GM12878 (cell line): ENCODE data around the gene ABCA10. TPM values are rescaled to one million over a fixed set of nuclear protein-coding genes. Genes with fewer than 3 reads are reported as not detected.

ENCODE experiments used
- ATAC-seq: fragments of 200-7000 bp; cut with Tn5 transposase; 3 replicates; pipeline ENCODE4 v1.9.1; 2020; ENCODE audit warnings: mild to moderate bottlenecking, moderate library complexity
- BruUV-seq: library from RNA; stranded (reverse); fragments of 400-500 nt; replicated peaks from 2 replicates; lab custom pipeline; 2021; lab: Mats Ljungman, UMichigan
- CTCF ChIA-PET: fragments of 300-600 bp; sonication (Branson Sonifier 250); formaldehyde crosslinking; extraction: SDS; loops from one replicate; lab custom pipeline; 2021; ENCODE audit warnings: inconsistent platforms; lab: Yijun Ruan, JAX
- POLR2A ChIA-PET: fragments of 350-600 bp; formaldehyde crosslinking; extraction: SDS; loops from one replicate; lab custom pipeline; 2021; ENCODE audit warnings: inconsistent platforms; lab: Charles Lee
- RAD21 ChIA-PET: fragments of 300-600 bp; sonication (Branson Sonifier 250); formaldehyde crosslinking; loops from one replicate; lab custom pipeline; 2023; ENCODE audit warnings: antibody characterized with exemption; ENCODE audit not compliant: unreplicated experiment; lab: Charles Lee
- SMC1A ChIA-PET: fragments of 300-600 bp; sonication (Branson Sonifier 250); formaldehyde crosslinking; loops from one replicate; lab custom pipeline; 2023; ENCODE audit not compliant: unreplicated experiment, uncharacterized antibody; lab: Charles Lee
- DNase-seq: peaks from one replicate; pipeline ENCODE4 v3.0.0-alpha.2; 2011; ENCODE audit warnings: low read depth, low spot score
- FAIRE-seq: peaks from 3 replicates; lab custom pipeline; 2011; peaks lifted over from hg19 to GRCh38; lab: Jason Lieb, UNC
- H2AFZ ChIP-seq: 2 replicates; pipeline ENCODE4 v1.6.0; 2011; ENCODE audit warnings: low read depth, low read length, control low read depth; ENCODE audit not compliant: control insufficient read depth
- H3K27ac ChIP-seq: 2 replicates; pipeline ENCODE4 v1.5.1; 2011; ENCODE audit warnings: control low read depth; ENCODE audit not compliant: control insufficient read depth, insufficient read depth
- H3K27me3 ChIP-seq, 2 experiments: replicated peaks in 1 of 2; 2 replicates each; pipeline versions ENCODE4 v1.6.0 to v1.6.1; 2011; ENCODE audit warnings: low read length in 1 of 2; ENCODE audit not compliant: control insufficient read depth in 2 of 2, insufficient read depth in 2 of 2
- H3K36me3 ChIP-seq, 2 experiments: 2 replicates each; pipeline ENCODE4 v1.5.1; 2011; ENCODE audit warnings: low read length in 1 of 2; ENCODE audit not compliant: control insufficient read depth in 2 of 2, insufficient read depth in 2 of 2
- H3K4me1 ChIP-seq: 2 replicates; pipeline ENCODE4 v1.6.1; 2011; ENCODE audit warnings: mild to moderate bottlenecking, low read length, moderate library complexity, mixed read lengths; ENCODE audit not compliant: control insufficient read depth, insufficient read depth
- H3K4me2 ChIP-seq: 2 replicates; pipeline ENCODE4 v1.6.0; 2011; ENCODE audit warnings: control low read depth; ENCODE audit not compliant: control insufficient read depth, insufficient read depth
- H3K4me3 ChIP-seq: fragments of 200-600 bp; sonication (generic); 2 replicates; pipeline ENCODE4 v1.5.1; 2016
- H3K79me2 ChIP-seq: 2 replicates; pipeline ENCODE4 v1.6.0; 2011; ENCODE audit warnings: low read length; ENCODE audit not compliant: control insufficient read depth, insufficient read depth
- H3K9ac ChIP-seq: 2 replicates; pipeline ENCODE4 v1.8.0; 2011; ENCODE audit warnings: low read length, control low read depth, mixed read lengths; ENCODE audit not compliant: control insufficient read depth, insufficient read depth
- H3K9me3 ChIP-seq: replicated peaks from 3 replicates; pipeline ENCODE4 v1.5.1; 2011; ENCODE audit warnings: mild to moderate bottlenecking, low read length; ENCODE audit not compliant: control insufficient read depth, insufficient read depth
- H4K20me1 ChIP-seq: 2 replicates; pipeline ENCODE4 v1.6.0; 2011; ENCODE audit not compliant: control insufficient read depth, insufficient read depth
- ASH2L ChIP-seq: fragments of 300-600, 200-600 bp; sonication (generic); IDR thresholded peaks from 2 replicates; pipeline ENCODE4 v1.6.1; 2017; ENCODE audit warnings: low read depth, mild to moderate bottlenecking, borderline replicate concordance
- CEBPB ChIP-seq, 2 experiments: fragments of 150-350 bp in 1 of 2; IDR thresholded peaks; 2 replicates each; pipeline ENCODE4 v1.6.1; 2012 to 2014; ENCODE audit warnings: low read depth in 2 of 2, low read length in 2 of 2, borderline replicate concordance in 1 of 2, inconsistent platforms in 1 of 2
- MTA2 ChIP-seq: fragments of 450-650 bp; IDR thresholded peaks from 2 replicates; pipeline ENCODE4 v1.6.1; 2016; ENCODE audit warnings: low read depth, mild to moderate bottlenecking, moderate library complexity
- RAD21 ChIP-seq: IDR thresholded peaks from 2 replicates; pipeline ENCODE4 v1.6.1; 2011; ENCODE audit warnings: mild to moderate bottlenecking, low read depth, low read length, moderate library complexity; ENCODE audit not compliant: insufficient read depth
- RFX5 ChIP-seq: IDR thresholded peaks from 2 replicates; pipeline ENCODE4 v1.6.1; 2011; ENCODE audit warnings: low read depth, low read length, improper control_type of control experiment
- SMAD1 ChIP-seq: fragments of 450-650 bp; IDR thresholded peaks from 2 replicates; pipeline ENCODE4 v1.6.1; 2018; ENCODE audit warnings: mild to moderate bottlenecking, low read depth; ENCODE audit not compliant: partially characterized antibody
- SMC3 ChIP-seq: IDR thresholded peaks from 2 replicates; pipeline ENCODE4 v1.6.1; 2011; ENCODE audit warnings: low read length, improper control_type of control experiment, borderline replicate concordance
- TCF12 ChIP-seq: IDR thresholded peaks from 2 replicates; pipeline ENCODE4 v1.6.1; 2011; ENCODE audit warnings: low read depth, mild to moderate bottlenecking, low read length
- ZBED1 ChIP-seq: IDR thresholded peaks from 2 replicates; pipeline ENCODE4 v1.6.1; 2016; ENCODE audit warnings: borderline replicate concordance
- WGBS: methylation state at CpG from one replicate; pipeline ENCODE4 v1.1.6; 2016; ENCODE audit warnings: low lambda C conversion rate; ENCODE audit not compliant: insufficient replicate concordance, insufficient coverage; ENCODE audit errors: missing lambda C conversion rate; 5-methylcytosine and 5-hydroxymethylcytosine counted together
- in situ Hi-C: fragments of 300-500 bp; cut with MboI; formaldehyde crosslinking; loops from 9 replicates; pipeline ENCODE4 v1.14.3; 2018; ENCODE audit warnings: mixed read lengths
- intact Hi-C: fragments of 100-400 bp; cut with micrococcal nuclease; formaldehyde crosslinking; loops from one replicate; pipeline ENCODE4 v1.14.2; 2022; ENCODE audit not compliant: unreplicated experiment
- polyA plus RNA-seq, 11 experiments: library from polyadenylated mRNA; depleted of rRNA in 4 of 11; unstranded in 6 of 11; stranded (reverse) in 5 of 11; fragments of >200 nt; fragmentation: Nextera tagmentation in 4 of 11; fragmentation: Illumina TruSeq in 1 of 11; extraction: Ambion mirVana in 4 of 11; extraction: Trizol in 1 of 11; gene quantifications; 1 replicate in 1 of 11; 2 replicates in 10 of 11; pipeline versions ENCODE4 v1.2.1 to v1.2.3, GENCODE V29; 2011 to 2016; ENCODE audit warnings: inconsistent platforms in 2 of 11, missing spikeins in 2 of 11, low read depth in 1 of 11
- total RNA-seq, 4 experiments: library from RNA; depleted of rRNA in 3 of 4; stranded (reverse); fragments of >200 nt in 3 of 4; fragmentation: Illumina TruSeq in 1 of 4; extraction: Trizol in 1 of 4; gene quantifications; 2 replicates each; pipeline versions ENCODE4 v1.2.1 to v1.2.3, GENCODE V29; 2013 to 2021
- TF ChIP-seq, protein P1 (sequence below): fragments of 150-350 bp; IDR thresholded peaks from 2 replicates; pipeline ENCODE4 v1.6.1; 2014; ENCODE audit warnings: mild to moderate bottlenecking, low read depth, low read length
- TF ChIP-seq, protein P2 (sequence below), 3 experiments: IDR thresholded peaks in 2 of 3; conservative IDR thresholded peaks in 1 of 3; 2 replicates each; pipeline ENCODE4 v1.5.1; 2011; ENCODE audit warnings: low read depth in 3 of 3, low read length in 3 of 3, mild to moderate bottlenecking in 3 of 3, control low read depth in 2 of 3, moderate library complexity in 2 of 3, inconsistent platforms in 1 of 3, mixed read lengths in 1 of 3; ENCODE audit not compliant: control insufficient read depth in 2 of 3, insufficient read depth in 1 of 3; ENCODE audit errors: extremely low read depth in 1 of 3

ABCA10 gene
- total and polyA plus RNA-seq, 10 of the 15 experiments (the other 5 are each of a cell fraction or from before 2014, with no cell fraction given): 0.33 to 3.0 (median 0.83) TPM

DNA sequence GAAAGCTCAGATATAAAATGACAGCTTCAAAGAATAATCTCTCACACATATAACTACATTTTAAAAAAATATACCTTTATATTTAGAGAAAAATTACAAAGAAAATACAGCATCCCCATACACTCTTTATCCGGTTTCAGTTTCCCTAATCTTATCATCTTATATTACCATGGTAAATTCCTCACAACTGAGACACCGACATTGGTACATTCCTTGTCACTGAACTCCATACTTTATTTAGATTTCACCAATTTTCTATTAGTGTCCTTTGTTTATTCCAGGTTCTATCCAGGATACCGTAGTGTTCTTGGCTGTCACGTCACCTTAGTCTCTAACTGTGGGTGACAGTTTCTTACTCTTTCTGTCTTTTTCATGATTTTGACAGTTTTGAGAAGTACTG is 22.0 kb upstream of the ABCA10 start (continued):
- TF ChIP-seq, protein P1, sequence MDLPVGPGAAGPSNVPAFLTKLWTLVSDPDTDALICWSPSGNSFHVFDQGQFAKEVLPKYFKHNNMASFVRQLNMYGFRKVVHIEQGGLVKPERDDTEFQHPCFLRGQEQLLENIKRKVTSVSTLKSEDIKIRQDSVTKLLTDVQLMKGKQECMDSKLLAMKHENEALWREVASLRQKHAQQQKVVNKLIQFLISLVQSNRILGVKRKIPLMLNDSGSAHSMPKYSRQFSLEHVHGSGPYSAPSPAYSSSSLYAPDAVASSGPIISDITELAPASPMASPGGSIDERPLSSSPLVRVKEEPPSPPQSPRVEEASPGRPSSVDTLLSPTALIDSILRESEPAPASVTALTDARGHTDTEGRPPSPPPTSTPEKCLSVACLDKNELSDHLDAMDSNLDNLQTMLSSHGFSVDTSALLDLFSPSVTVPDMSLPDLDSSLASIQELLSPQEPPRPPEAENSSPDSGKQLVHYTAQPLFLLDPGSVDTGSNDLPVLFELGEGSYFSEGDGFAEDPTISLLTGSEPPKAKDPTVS: no peak
- TF ChIP-seq TCF12 (no peak), SMAD1 (no peak), ZBED1 (no peak), MTA2 (no peak)

DNA sequence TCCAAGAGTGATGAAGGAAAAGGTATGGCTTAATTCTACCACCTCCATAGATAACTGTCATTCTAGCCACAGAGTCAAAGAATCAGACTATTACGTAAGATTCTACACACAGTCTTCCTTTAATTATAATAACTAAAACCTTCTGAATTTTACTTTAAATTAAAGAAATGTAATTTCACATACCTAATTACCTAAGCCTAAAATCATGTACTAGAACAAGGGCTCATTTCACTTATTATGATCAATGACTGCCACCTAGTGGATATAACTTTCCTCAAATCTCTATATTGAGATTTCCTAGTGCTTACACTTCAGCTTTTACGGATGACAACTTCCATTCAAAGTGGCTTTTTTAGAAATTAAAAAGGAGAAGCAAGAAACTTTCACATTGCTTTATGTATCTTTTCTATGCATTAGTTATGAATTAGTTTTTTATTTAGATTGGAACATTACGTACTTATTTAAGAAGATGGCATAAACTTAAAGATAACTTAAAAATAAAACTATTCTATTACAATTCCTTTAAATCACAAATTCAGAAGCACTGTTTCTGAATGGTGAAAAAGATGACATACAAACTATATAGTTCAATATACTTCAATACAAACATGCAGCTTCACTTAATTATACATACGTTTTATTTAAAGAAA is 18.2 kb upstream of the ABCA10 start:
- no peaks in the 10 kb centered on the region for H4K20me1 ChIP-seq
- H3K4me3 ChIP-seq: no peak overlapping the region
- H3K9me3 ChIP-seq: no peaks in the 10 kb centered on the region
- in situ Hi-C loops: loop anchor here (10.0 kb wide), 1 partner anchor 712 kb away; no protein-coding TSS in a partner anchor
- TF ChIP-seq RFX5 (no peak), ASH2L (no peak), RAD21 (peak; percentile 68), CEBPB (IDR thresholded peaks at IDR 0.05; ENCODE audit: borderline replicate concordance in 1 of 2, low read depth in 2 of 2, low read length in 2 of 2) (no peak), SMC3 (peak; percentile 59; the same call in 1 of the 2 replicates)
- TF ChIP-seq, protein P2, sequence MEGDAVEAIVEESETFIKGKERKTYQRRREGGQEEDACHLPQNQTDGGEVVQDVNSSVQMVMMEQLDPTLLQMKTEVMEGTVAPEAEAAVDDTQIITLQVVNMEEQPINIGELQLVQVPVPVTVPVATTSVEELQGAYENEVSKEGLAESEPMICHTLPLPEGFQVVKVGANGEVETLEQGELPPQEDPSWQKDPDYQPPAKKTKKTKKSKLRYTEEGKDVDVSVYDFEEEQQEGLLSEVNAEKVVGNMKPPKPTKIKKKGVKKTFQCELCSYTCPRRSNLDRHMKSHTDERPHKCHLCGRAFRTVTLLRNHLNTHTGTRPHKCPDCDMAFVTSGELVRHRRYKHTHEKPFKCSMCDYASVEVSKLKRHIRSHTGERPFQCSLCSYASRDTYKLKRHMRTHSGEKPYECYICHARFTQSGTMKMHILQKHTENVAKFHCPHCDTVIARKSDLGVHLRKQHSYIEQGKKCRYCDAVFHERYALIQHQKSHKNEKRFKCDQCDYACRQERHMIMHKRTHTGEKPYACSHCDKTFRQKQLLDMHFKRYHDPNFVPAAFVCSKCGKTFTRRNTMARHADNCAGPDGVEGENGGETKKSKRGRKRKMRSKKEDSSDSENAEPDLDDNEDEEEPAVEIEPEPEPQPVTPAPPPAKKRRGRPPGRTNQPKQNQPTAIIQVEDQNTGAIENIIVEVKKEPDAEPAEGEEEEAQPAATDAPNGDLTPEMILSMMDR (IDR thresholded peaks at IDR 0.05 in 2 of 3, conservative IDR thresholded peaks at IDR 0.05 in 1 of 3; ENCODE audit: control insufficient read depth in 2 of 3, extremely low read depth in 1 of 3, insufficient read depth in 1 of 3, low read depth in 3 of 3, low read length in 3 of 3): peak; percentile 26 to 64 (median 44); a peak in 4 of 6 replicates
- peak; percentile 85 for ATAC-seq
- ChIA-PET POLR2A (interaction anchor here (0.5 kb wide), 2 partner anchors 9 to 453 kb away, joined by 3 to 6 read pairs; no protein-coding TSS in a partner anchor), RAD21 (interaction anchor here (0.6 to 1.9 kb wide), 14 partner anchors 10 to 475 kb away, joined by 3 to 13 read pairs (median 4); partner anchors contain the start of gene ABCA5), SMC1A (interaction anchor here (0.5 to 4.4 kb wide), 15 partner anchors 13 to 713 kb away, joined by 3 to 45 read pairs (median 4); no protein-coding TSS in a partner anchor), CTCF (interaction anchor here (0.6 to 7.3 kb wide), 22 partner anchors 7 to 475 kb away, joined by 3 to 90 read pairs (median 4); no protein-coding TSS in a partner anchor)
- H3K36me3 ChIP-seq: peaks cover 0 to 6% of the 10 kb centered on the region in 2 experiments; a peak in 1 of 4 replicates
- no peaks in the 10 kb centered on the region for H3K27me3 ChIP-seq
- no peaks in the 10 kb centered on the region for H3K4me1 ChIP-seq
- H3K4me2 ChIP-seq: no peak overlapping the region
- FAIRE-seq: peak; percentile 89
- intact Hi-C loops: loop anchor here (5.0 kb wide), 1 partner anchor 275 kb away; no protein-coding TSS in a partner anchor
- no peak overlapping the region for H3K9ac ChIP-seq
- no TSS peak for BruUV-seq
- no peak overlapping the region for H2AFZ ChIP-seq
- no peak overlapping the region for H3K27ac ChIP-seq
- WGBS: 88% methylated on average over 4 of the region's 4 CpGs
- peak; percentile 25 for DNase-seq
- H3K79me2 ChIP-seq: no peaks in the 10 kb centered on the region
